ENCODE results near the gene CLCN7.
A peak's percentile ranks its signal among the peaks of the same experiment; 100 is the strongest.

CLCN7 gene

GRCh38 chr16:1501630-1502029 lies 26.8 kb upstream of the CLCN7 start:
- no peak for DNase-seq

- no peak for DNase-seq
These were observed 25.8 kb upstream of the CLCN7 start for GRCh38 chr16:1500465-1501150.

GRCh38 chr16:1499756-1500464 lies 25.1 kb upstream of the CLCN7 start:
- no peak for DNase-seq

GRCh38 chr16:1498899-1499676 lies 24.3 kb upstream of the CLCN7 start:
- no peak for DNase-seq

- DNase-seq: no peak
These were observed 22.3 kb upstream of the CLCN7 start for GRCh38 chr16:1497014-1497598.

GRCh38 chr16:1496464-1496863 lies 21.6 kb upstream of the CLCN7 start:
- DNase-seq: no peak

- no peak for DNase-seq
These were observed 21.0 kb upstream of the CLCN7 start for GRCh38 chr16:1495889-1496262.

GRCh38 chr16:1495211-1495888 lies 20.5 kb upstream of the CLCN7 start:
- DNase-seq: no peak

- no peak for DNase-seq
These were observed 19.9 kb upstream of the CLCN7 start for GRCh38 chr16:1494711-1495110.

- no peak for DNase-seq
These were observed 19.4 kb upstream of the CLCN7 start for GRCh38 chr16:1494129-1494640.

- no peak for DNase-seq
These were observed 18.9 kb upstream of the CLCN7 start for GRCh38 chr16:1493746-1494094.

- peak; percentile 92 for DNase-seq
These were observed 18.3 kb upstream of the CLCN7 start, which contains the start of gene TELO2 for GRCh38 chr16:1492923-1493745. TSS of gene TELO2 (plus strand) at chr16:1493360. CDS start at chr16:1494282, 922 bp downstream.

- DNase-seq: no peak
These were observed 17.5 kb upstream of the CLCN7 start for GRCh38 chr16:1492082-1492922.

- no peak for DNase-seq
These were observed 16.5 kb upstream of the CLCN7 start for GRCh38 chr16:1491327-1491726.

- DNase-seq: no peak
These were observed 14.2 kb upstream of the CLCN7 start for GRCh38 chr16:1489077-1489476.

GRCh38 chr16:1488619-1489018 lies 13.8 kb upstream of the CLCN7 start, which contains the start of gene PTX4:
TSS of gene PTX4 (minus strand) at chr16:1488944. CDS start at chr16:1488909, 35 bp downstream.
- no peak for DNase-seq

GRCh38 chr16:1488054-1488601 lies 13.3 kb upstream of the CLCN7 start:
- DNase-seq: no peak

- DNase-seq: no peak
These were observed 12.7 kb upstream of the CLCN7 start for GRCh38 chr16:1487395-1488053.

- no peak for DNase-seq
These were observed 11.9 kb upstream of the CLCN7 start for GRCh38 chr16:1486551-1487390.

Data from CD4-positive, alpha-beta T cell treated with Interleukin-6 for 4 hours (primary cell).